NCI-H82 treated with DMSO at 0.1 percent for 48 hours (cell line): ENCODE results near the gene BANP.
"Not testable (repeated sequence)": the region's sequence is repeated elsewhere in the genome, so short reads cannot be mapped to it uniquely, and the experiment has no call there.

Experiments used
- DNase-seq: peaks from one replicate; lab custom pipeline; 2025; ENCODE audit not compliant: unreplicated experiment; lab: John Stamatoyannopoulos, UW

Gene BANP

GRCh38 chr16:88044121-88044581, 92.9 kb downstream of the BANP start:
- not testable (repeated sequence) for DNase-seq

- DNase-seq: not testable (repeated sequence)
These were observed 94.1 kb downstream of the BANP start for GRCh38 chr16:88045361-88045760.

GRCh38 chr16:88045820-88046303, 94.6 kb downstream of the BANP start:
- DNase-seq: no peak

- DNase-seq: no peak
These were observed 96.2 kb downstream of the BANP start for GRCh38 chr16:88047462-88047861.

GRCh38 chr16:88048985-88049384, 97.8 kb downstream of the BANP start:
- DNase-seq: no peak

GRCh38 chr16:88049561-88050545, 98.6 kb downstream of the BANP start:
- DNase-seq: no peak

GRCh38 chr16:88050952-88051660, 99.9 kb downstream of the BANP start:
- no peak for DNase-seq

- no peak for DNase-seq
These were observed 101.4 kb downstream of the BANP start for GRCh38 chr16:88052661-88053060.

- DNase-seq: not testable (repeated sequence)
These were observed 102.2 kb downstream of the BANP start for GRCh38 chr16:88053479-88053878.

GRCh38 chr16:88055356-88055755, 104.1 kb downstream of the BANP start:
- DNase-seq: no peak

GRCh38 chr16:88056212-88056611, 105.0 kb downstream of the BANP start:
- DNase-seq: no peak

GRCh38 chr16:88057656-88058055, 106.4 kb downstream of the BANP start:
- DNase-seq: no peak

GRCh38 chr16:88058136-88058535, 106.9 kb downstream of the BANP start:
- no peak for DNase-seq

GRCh38 chr16:88058817-88059216, 107.6 kb downstream of the BANP start:
- DNase-seq: no peak

GRCh38 chr16:88059701-88060386, 108.6 kb downstream of the BANP start:
- DNase-seq: no peak

- DNase-seq: no peak
These were observed 109.4 kb downstream of the BANP start for GRCh38 chr16:88060524-88061219.

GRCh38 chr16:88061346-88062110, 110.3 kb downstream of the BANP start:
- DNase-seq: no peak

GRCh38 chr16:88062341-88063210, 111.3 kb downstream of the BANP start:
- no peak for DNase-seq
